ENCODE results near the gene DEFB125. TPM values are rescaled to one million over a fixed set of nuclear protein-coding genes. Genes with fewer than 3 reads are reported as not detected.

DEFB125 gene
- total RNA-seq, 4 donors from 2014 or later: not detected

DNA sequence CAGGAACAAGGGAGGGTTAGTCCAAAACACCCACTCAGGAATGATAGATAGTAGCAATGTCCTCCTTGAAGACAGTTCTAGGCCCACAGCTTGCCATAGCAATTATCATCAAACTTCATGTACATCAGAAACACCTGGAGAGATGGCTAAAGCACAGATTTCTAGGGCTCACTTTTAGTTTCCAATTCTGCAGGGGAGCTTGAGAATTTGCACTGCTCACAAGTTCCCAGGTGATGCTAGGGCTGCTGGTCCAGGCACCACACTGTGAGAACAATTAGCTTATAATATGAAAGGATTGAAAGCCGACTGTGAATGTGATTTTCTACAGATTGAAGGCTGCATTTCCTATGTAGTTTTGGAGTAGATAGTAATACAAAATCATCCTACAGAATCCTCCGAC is 58.4 kb downstream of the DEFB125 start:
- TF ChIP-seq, protein P1, sequence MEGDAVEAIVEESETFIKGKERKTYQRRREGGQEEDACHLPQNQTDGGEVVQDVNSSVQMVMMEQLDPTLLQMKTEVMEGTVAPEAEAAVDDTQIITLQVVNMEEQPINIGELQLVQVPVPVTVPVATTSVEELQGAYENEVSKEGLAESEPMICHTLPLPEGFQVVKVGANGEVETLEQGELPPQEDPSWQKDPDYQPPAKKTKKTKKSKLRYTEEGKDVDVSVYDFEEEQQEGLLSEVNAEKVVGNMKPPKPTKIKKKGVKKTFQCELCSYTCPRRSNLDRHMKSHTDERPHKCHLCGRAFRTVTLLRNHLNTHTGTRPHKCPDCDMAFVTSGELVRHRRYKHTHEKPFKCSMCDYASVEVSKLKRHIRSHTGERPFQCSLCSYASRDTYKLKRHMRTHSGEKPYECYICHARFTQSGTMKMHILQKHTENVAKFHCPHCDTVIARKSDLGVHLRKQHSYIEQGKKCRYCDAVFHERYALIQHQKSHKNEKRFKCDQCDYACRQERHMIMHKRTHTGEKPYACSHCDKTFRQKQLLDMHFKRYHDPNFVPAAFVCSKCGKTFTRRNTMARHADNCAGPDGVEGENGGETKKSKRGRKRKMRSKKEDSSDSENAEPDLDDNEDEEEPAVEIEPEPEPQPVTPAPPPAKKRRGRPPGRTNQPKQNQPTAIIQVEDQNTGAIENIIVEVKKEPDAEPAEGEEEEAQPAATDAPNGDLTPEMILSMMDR (IDR thresholded peaks at IDR 0.05): no peak
- TF ChIP-seq POLR2A (IDR thresholded peaks at IDR 0.05): no peak
- no peak overlapping the region for H3K4me3 ChIP-seq
- peaks cover 31% of the 10 kb centered on the region for H3K27me3 ChIP-seq
- H3K4me1 ChIP-seq: no peaks in the 10 kb centered on the region
- intact Hi-C loops (cut with DNase I; ENCODE audit: low total_unique reads): no loop called here
- no peak for DNase-seq
- 55 to 60% methylated on average over 2 of the region's 2 CpGs for WGBS, 2 donors (ENCODE audit: low coverage in 1 of 2)
- in situ Hi-C loops (cut with MboI; ENCODE audit: low pct_ligation_motif_present in 1 of 4, low pct_unique_long_range_greater_than_20kb in 1 of 4, low sequenced_read_pairs in 3 of 4): no loop called here
- H3K9me3 ChIP-seq: no peaks in the 10 kb centered on the region
- no peak overlapping the region for H3K27ac ChIP-seq
- H3K36me3 ChIP-seq: no peaks in the 10 kb centered on the region

Other genes with a start within 250 kb of the DEFB125 start
- gene DEFB126, start 54.9 kb downstream of the DEFB125 start, total RNA-seq: not detected
- not detected for gene DEFB127, start 69.8 kb downstream of the DEFB125 start, total RNA-seq
- not detected for gene DEFB128, start 102.0 kb downstream of the DEFB125 start, total RNA-seq
- not detected for gene DEFB129, start 139.6 kb downstream of the DEFB125 start, total RNA-seq
- not detected for gene DEFB132, start 170.1 kb downstream of the DEFB125 start, total RNA-seq
- gene C20orf96, start 203.1 kb downstream of the DEFB125 start, total RNA-seq: 10 to 100 TPM in 1 of 4 donors, 1 to 10 TPM in 3; 3.0 to 97.3 (median 3.7) TPM
- 10 to 100 TPM in 2 of 4 donors, 1 to 10 TPM in 2; 6.6 to 16.0 (median 10.1) TPM for gene ZCCHC3, start 209.9 kb downstream of the DEFB125 start, total RNA-seq
- 1 to 10 TPM; 2.0 to 5.0 (median 3.5) TPM for gene SOX12, start 237.9 kb downstream of the DEFB125 start, total RNA-seq

Data from transverse colon (tissue), 4 donors.